Astrocyte (in vitro differentiated cells and primary cell): ENCODE data around the gene ZNF780A. TPM values are rescaled to one million over a fixed set of nuclear protein-coding genes. Genes with fewer than 3 reads are reported as not detected.

Experiments
- DNase-seq: peaks from one replicate; pipeline ENCODE4 v3.0.0-alpha.2; 2010; ENCODE audit warnings: low read depth
- FAIRE-seq: peaks from 2 replicates; lab custom pipeline; 2011; peaks lifted over from hg19 to GRCh38; lab: Jason Lieb, UNC
- H2AFZ ChIP-seq: 2 replicates; pipeline ENCODE4 v1.6.0; 2012; ENCODE audit warnings: low read depth, low read length, inconsistent platforms
- H3K27ac ChIP-seq: 2 replicates; pipeline ENCODE4 v1.5.1; 2011; ENCODE audit warnings: low read depth, low read length, inconsistent platforms
- H3K27me3 ChIP-seq: 2 replicates; pipeline ENCODE4 v1.6.0; 2011; ENCODE audit warnings: low read length, inconsistent platforms; ENCODE audit not compliant: insufficient read depth
- H3K36me3 ChIP-seq: 2 replicates; pipeline ENCODE4 v1.5.1; 2011; ENCODE audit warnings: low read length, inconsistent platforms; ENCODE audit not compliant: insufficient read depth
- H3K4me1 ChIP-seq: 2 replicates; pipeline ENCODE4 v1.5.1; 2011; ENCODE audit warnings: low read length, inconsistent platforms; ENCODE audit not compliant: insufficient read depth
- H3K4me2 ChIP-seq: 2 replicates; pipeline ENCODE4 v1.6.0; 2012; ENCODE audit warnings: low read length, inconsistent platforms
- H3K4me3 ChIP-seq: 2 replicates; pipeline ENCODE4 v1.5.1; 2011; ENCODE audit warnings: low read depth, mild to moderate bottlenecking, low read length, inconsistent platforms; ENCODE audit not compliant: insufficient read depth
- H3K79me2 ChIP-seq: 2 replicates; pipeline ENCODE4 v1.6.0; 2012; ENCODE audit warnings: mild to moderate bottlenecking, low read length, inconsistent platforms; ENCODE audit not compliant: insufficient read depth
- H3K9ac ChIP-seq: 2 replicates; pipeline ENCODE4 v1.6.0; 2012; ENCODE audit warnings: mild to moderate bottlenecking, low read length, inconsistent platforms
- H3K9me3 ChIP-seq: 2 replicates; pipeline ENCODE4 v1.5.1; 2012; ENCODE audit warnings: low read depth, mild to moderate bottlenecking, low read length, inconsistent platforms; ENCODE audit not compliant: insufficient read depth
- H4K20me1 ChIP-seq: 2 replicates; pipeline ENCODE4 v1.6.0; 2012; ENCODE audit warnings: low read length, inconsistent platforms; ENCODE audit not compliant: insufficient read depth
- H3K27ac Mint-ChIP-seq: one replicate; pipeline ENCODE4 v1.8.0; 2021; ENCODE audit warnings: mild to moderate bottlenecking, mixed read lengths; ENCODE audit not compliant: unreplicated experiment
- H3K27me3 Mint-ChIP-seq: one replicate; pipeline ENCODE4 v1.8.0; 2021; ENCODE audit warnings: low read depth, mixed read lengths; ENCODE audit not compliant: unreplicated experiment
- H3K36me3 Mint-ChIP-seq: one replicate; pipeline ENCODE4 v1.8.0; 2021; ENCODE audit warnings: low read depth, mixed read lengths; ENCODE audit not compliant: unreplicated experiment
- H3K4me1 Mint-ChIP-seq: one replicate; pipeline ENCODE4 v1.8.0; 2021; ENCODE audit warnings: low read depth, mixed read lengths; ENCODE audit not compliant: unreplicated experiment
- H3K4me3 Mint-ChIP-seq: one replicate; pipeline ENCODE4 v1.8.0; 2021; ENCODE audit warnings: mild to moderate bottlenecking, moderate library complexity, mixed read lengths; ENCODE audit not compliant: unreplicated experiment
- H3K9me3 Mint-ChIP-seq: one replicate; pipeline ENCODE4 v1.8.0; 2021; ENCODE audit warnings: mild to moderate bottlenecking, mixed read lengths; ENCODE audit not compliant: unreplicated experiment
- EZH2 ChIP-seq: IDR thresholded peaks from 2 replicates; pipeline ENCODE4 v1.6.1; 2012; ENCODE audit warnings: mild to moderate bottlenecking, low read length, inconsistent platforms; ENCODE audit not compliant: insufficient read depth
- total RNA-seq: library from RNA; stranded (reverse); gene quantifications from 2 replicates; pipeline ENCODE4 v1.2.1, GENCODE V29; 2021
- TF ChIP-seq, protein P1 (sequence below): IDR thresholded peaks from 2 replicates; pipeline ENCODE4 v1.5.1; 2011; ENCODE audit warnings: low read depth, mild to moderate bottlenecking, inconsistent platforms, low read length, moderate library complexity; ENCODE audit not compliant: insufficient read depth

Gene ZNF780A
- total RNA-seq, 1 donor from 2014 or later = 18.7 TPM

DNA sequence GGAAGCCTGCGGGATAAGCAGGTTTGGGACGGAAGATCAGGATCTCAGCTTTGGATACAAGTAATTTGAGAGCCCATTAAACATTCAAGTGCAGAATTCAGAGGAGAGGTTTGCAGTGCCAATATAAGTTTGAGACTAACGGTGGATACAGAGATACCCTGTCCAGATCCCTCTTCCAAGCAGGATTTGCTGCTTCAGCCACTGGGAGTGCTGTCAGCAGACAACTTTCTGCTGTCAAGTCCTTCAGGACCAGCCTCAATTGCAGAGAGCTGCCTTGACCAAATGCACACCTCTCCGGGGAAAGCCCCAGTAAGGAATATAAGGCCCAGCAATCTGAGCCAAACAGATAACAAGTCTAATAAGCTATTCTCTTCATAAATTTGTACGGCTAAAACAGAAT lies 46.1 kb upstream of the ZNF780A start:
- Mint-ChIP-seq H3K4me3 (no peak overlapping the region), H3K36me3 (no peaks in the 10 kb centered on the region), H3K27ac (no peak overlapping the region), H3K27me3 (peaks cover 43% of the 10 kb centered on the region), H3K9me3 (no peaks in the 10 kb centered on the region), H3K4me1 (no peaks in the 10 kb centered on the region)
- no peak for TF ChIP-seq EZH2
- TF ChIP-seq, protein P1, sequence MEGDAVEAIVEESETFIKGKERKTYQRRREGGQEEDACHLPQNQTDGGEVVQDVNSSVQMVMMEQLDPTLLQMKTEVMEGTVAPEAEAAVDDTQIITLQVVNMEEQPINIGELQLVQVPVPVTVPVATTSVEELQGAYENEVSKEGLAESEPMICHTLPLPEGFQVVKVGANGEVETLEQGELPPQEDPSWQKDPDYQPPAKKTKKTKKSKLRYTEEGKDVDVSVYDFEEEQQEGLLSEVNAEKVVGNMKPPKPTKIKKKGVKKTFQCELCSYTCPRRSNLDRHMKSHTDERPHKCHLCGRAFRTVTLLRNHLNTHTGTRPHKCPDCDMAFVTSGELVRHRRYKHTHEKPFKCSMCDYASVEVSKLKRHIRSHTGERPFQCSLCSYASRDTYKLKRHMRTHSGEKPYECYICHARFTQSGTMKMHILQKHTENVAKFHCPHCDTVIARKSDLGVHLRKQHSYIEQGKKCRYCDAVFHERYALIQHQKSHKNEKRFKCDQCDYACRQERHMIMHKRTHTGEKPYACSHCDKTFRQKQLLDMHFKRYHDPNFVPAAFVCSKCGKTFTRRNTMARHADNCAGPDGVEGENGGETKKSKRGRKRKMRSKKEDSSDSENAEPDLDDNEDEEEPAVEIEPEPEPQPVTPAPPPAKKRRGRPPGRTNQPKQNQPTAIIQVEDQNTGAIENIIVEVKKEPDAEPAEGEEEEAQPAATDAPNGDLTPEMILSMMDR = no peak
- Histone ChIP-seq H3K4me3 (no peak overlapping the region), H3K27ac (no peak overlapping the region), H3K9me3 (no peaks in the 10 kb centered on the region), H3K79me2 (no peaks in the 10 kb centered on the region), H3K36me3 (no peaks in the 10 kb centered on the region), H2AFZ (no peak overlapping the region), H4K20me1 (no peaks in the 10 kb centered on the region), H3K4me2 (no peak overlapping the region), H3K4me1 (no peaks in the 10 kb centered on the region), H3K9ac (no peak overlapping the region), H3K27me3 (peaks cover 6% of the 10 kb centered on the region)
- no peak for FAIRE-seq
- no peak for DNase-seq

DNA sequence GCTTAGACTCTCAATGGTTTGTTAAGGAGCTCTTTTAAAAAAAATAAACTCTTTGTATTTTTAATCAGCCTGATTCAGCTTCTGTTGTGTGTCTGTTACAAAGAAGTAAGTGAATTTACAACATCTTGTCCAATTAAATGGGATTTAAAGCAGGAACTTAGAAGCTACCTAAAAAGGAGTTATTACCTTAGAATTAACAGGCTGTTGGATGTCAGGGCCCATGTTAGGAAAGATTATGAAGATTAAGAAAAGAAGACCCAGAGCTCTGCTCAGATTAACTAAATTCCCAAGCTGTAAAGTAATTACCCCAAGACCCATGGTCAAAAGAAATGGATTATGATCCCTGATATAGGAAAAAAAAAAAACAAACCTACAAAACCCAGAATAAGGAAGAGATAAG lies 44.1 kb upstream of the ZNF780A start:
- Histone ChIP-seq H3K27me3 (peaks cover 6% of the 10 kb centered on the region), H3K4me3 (no peak overlapping the region), H3K27ac (no peak overlapping the region), H3K9me3 (no peaks in the 10 kb centered on the region), H3K4me1 (no peaks in the 10 kb centered on the region), H3K9ac (no peak overlapping the region), H2AFZ (no peak overlapping the region), H3K79me2 (no peaks in the 10 kb centered on the region), H3K4me2 (no peak overlapping the region), H4K20me1 (no peaks in the 10 kb centered on the region), H3K36me3 (no peaks in the 10 kb centered on the region)
- H3K9me3 Mint-ChIP-seq = no peaks in the 10 kb centered on the region
- H3K27me3 Mint-ChIP-seq = peaks cover 51% of the 10 kb centered on the region
- no peak overlapping the region for H3K27ac Mint-ChIP-seq
- no peaks in the 10 kb centered on the region for H3K36me3 Mint-ChIP-seq
- DNase-seq = no peak
- TF ChIP-seq EZH2 = no peak
- TF ChIP-seq, protein P1 = no peak
- H3K4me3 Mint-ChIP-seq = no peak overlapping the region
- no peak for FAIRE-seq
- H3K4me1 Mint-ChIP-seq = no peaks in the 10 kb centered on the region

DNA sequence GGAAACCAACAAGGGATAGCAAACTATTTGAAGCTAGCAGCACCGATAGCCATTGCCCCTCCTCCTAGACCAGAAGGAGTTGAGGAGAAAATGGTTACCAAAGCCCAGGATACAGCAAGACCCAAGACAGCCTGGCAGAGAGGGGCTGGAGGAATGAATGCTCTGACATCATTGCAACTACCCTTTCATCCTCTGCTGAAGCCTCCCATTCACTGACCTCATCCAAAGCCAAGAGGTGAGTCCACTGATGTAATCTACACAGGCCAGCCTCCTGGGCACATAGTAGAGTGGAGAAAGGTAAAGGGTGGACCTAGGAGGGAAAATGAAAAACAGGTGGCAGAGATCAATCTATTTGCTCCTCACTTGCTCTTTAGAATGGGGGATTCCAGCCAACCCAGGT lies 42.7 kb upstream of the ZNF780A start:
- H3K79me2 ChIP-seq = no peaks in the 10 kb centered on the region
- no peaks in the 10 kb centered on the region for H3K4me1 Mint-ChIP-seq
- H3K4me1 ChIP-seq = no peaks in the 10 kb centered on the region
- H2AFZ ChIP-seq = no peak overlapping the region
- DNase-seq = no peak
- H3K9ac ChIP-seq = no peak overlapping the region
- H3K27ac Mint-ChIP-seq = no peak overlapping the region
- peaks cover 60% of the 10 kb centered on the region for H3K27me3 Mint-ChIP-seq
- FAIRE-seq = no peak
- TF ChIP-seq, protein P1 = no peak
- no peak for TF ChIP-seq EZH2
- H3K36me3 ChIP-seq = no peaks in the 10 kb centered on the region
- H3K36me3 Mint-ChIP-seq = no peaks in the 10 kb centered on the region
- H4K20me1 ChIP-seq = no peaks in the 10 kb centered on the region
- no peaks in the 10 kb centered on the region for H3K9me3 ChIP-seq
- H3K4me3 Mint-ChIP-seq = no peak overlapping the region
- H3K4me2 ChIP-seq = no peak overlapping the region
- no peak overlapping the region for H3K27ac ChIP-seq
- peaks cover 4% of the 10 kb centered on the region for H3K9me3 Mint-ChIP-seq
- peaks cover 6% of the 10 kb centered on the region for H3K27me3 ChIP-seq
- H3K4me3 ChIP-seq = no peak overlapping the region
